Measurements from ENCODE around the gene IFNL4.

IFNL4 gene

DNA sequence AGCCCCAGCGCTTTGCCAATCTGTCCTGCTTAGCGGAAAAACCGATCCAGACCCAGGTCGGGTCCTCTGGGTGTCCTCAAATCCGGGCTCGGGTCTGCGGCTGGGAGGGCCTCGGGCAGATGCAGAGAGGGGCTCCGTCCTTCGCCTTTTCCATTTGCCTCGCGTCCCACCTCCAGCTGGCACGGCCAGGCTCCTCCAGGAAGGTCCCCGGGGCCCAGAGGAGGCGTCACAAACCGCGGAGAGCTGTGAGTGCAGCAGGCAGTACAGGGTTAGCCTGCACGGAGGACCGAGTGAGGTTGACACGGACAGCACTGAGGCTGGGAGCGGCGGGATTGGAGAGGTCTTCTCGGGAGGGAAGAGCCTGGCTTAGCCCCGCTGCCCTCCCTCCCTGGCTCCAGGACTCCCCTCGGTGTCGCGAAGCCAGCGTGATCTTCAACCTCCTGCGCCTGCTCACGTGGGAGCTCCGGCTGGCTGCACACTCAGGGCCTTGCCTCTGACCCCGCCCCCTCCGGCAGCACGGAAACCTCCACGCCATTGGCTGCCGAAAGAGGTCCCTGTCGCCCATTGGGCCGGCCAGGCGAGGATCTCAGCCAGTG, 16.8 kb upstream of the IFNL4 start:
- no peak overlapping the region for H3K4me3 ChIP-seq (replicated peaks; ENCODE audit: low read depth, low read length)
- DNase-seq (ENCODE audit: low read depth) = no peak

DNA sequence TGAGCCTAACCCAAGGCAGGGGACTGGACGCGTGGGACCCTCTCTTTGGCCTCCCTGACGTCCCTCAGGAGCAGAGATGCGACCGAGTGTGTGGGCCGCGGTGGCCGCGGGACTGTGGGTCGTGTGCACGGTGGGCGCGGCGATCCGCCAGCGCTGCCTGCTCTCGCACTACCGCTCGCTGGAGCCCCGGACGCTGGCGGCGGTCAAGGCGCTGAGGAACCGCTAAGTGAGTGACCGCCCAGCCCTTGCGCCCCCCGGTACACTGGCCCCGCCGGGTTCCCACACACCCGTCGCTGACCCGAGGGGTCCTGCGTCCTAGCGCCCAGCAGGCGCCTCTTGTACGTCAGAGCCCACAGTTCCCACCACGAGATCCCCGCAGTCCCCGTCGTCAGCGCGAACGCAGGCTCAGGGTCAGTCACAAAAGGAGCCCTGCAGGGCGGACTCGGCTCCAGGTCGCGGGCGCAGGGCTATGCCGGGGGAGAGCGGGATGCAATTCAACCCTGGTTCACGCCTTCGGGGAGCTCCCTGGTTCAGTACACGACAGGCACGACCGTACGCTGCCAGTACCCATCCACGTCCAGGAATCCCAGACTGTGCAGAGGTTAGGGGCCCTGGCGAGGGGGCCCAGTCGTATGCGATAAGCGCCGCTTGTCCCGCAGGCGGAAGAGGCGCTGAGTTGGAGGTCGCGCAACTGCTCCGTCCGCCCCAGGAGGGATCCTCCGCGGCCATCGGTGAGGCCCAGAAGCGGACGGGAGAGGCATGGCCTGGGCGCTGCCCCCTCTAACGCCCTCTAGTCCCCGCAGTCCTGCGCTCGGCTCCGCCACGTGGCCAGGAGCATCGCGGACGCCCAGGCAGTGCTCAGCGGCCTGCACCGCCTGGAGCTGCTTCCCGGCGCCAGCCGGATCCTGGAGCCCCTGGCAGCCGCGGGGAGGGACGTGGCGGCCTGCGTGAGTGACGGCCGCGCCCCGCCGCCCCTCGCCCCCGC, 15.9 kb upstream of the IFNL4 start:
- DNase-seq (ENCODE audit: low read depth) = peak; percentile 9
- TF ChIP-seq CTCF (IDR thresholded peaks at IDR 0.05; ENCODE audit: low read length, missing control alignments) = no peak
- no peak overlapping the region for H3K4me3 ChIP-seq (replicated peaks; ENCODE audit: low read depth, low read length)

More for the DNA sequence above, 16.8 kb upstream of the IFNL4 start:
- no peak for TF ChIP-seq CTCF (IDR thresholded peaks at IDR 0.05; ENCODE audit: low read length, missing control alignments)

DNA sequence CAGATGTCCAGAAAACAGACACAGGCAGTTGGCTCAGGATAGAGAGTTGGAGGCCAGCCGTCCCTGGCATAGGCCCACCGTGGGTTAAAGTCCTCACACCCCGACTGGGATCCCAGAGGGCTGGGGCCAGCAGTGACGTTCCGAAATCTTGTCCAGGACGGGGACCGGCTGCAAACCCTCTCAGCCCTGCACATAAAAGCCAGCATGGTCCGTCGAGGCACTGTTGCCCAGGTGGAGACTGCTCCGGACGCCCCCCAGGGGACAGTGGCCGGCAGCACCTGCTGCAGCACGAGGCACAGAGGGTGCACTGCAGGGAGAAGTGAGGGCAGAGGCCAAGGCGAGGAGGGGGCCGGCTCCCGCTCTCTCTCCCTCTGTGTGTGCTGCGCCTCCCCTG, 15.3 kb upstream of the IFNL4 start:
- TF ChIP-seq CTCF (IDR thresholded peaks at IDR 0.05; ENCODE audit: low read length, missing control alignments) = no peak
- DNase-seq (ENCODE audit: low read depth) = no peak
- H3K4me3 ChIP-seq (replicated peaks; ENCODE audit: low read depth, low read length) = no peak overlapping the region

GRCh38 chr19:39262496-39262895, 13.8 kb upstream of the IFNL4 start:
- TF ChIP-seq CTCF (IDR thresholded peaks at IDR 0.05; ENCODE audit: low read length, missing control alignments) = no peak
- H3K4me3 ChIP-seq (replicated peaks; ENCODE audit: low read depth, low read length) = no peak overlapping the region
- DNase-seq (ENCODE audit: low read depth) = no peak

DNA sequence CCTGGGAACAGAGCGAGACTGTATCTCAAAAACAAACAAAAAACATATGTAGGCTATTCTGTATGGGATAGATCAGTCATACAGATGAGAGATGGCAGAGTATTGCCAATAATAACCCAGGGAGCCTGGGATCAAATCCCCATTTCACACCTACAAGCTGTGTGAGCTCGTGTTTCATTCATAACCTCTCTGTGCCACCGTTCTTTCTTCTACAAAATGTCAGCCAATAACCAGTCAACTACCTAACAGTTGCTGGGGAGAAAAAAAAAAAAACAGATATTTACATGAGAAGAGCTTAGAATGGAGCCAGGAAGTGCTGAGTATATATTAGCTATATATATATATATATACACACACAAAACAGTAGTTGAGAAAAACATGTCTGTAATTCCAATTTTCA, 13.0 kb upstream of the IFNL4 start:
- H3K4me3 ChIP-seq (replicated peaks; ENCODE audit: low read depth, low read length) = no peak overlapping the region
- no peak for TF ChIP-seq CTCF (IDR thresholded peaks at IDR 0.05; ENCODE audit: low read length, missing control alignments)
- DNase-seq (ENCODE audit: low read depth) = no peak

DNA sequence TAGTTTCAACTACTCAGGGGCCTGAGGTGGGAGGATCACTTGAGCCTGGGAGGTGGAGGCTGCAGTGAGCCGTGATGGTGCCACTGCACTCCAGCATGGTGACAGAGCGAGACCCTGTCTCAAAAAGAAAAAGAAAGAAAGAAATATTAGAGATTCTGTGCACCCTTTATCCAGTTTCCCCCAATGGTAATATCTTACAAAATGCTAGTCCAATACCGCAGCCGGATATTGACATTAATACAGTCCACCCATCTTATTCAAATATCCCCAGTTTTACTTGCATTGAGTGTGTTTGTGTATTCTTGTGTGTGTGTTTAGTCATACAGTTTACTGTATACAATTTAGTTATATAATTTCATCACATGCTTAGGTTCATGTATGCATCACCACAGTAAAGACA, 8.6 kb upstream of the IFNL4 start:
- no peak for DNase-seq (ENCODE audit: low read depth)
- H3K4me3 ChIP-seq (replicated peaks; ENCODE audit: low read depth, low read length) = no peak overlapping the region
- no peak for TF ChIP-seq CTCF (IDR thresholded peaks at IDR 0.05; ENCODE audit: low read length, missing control alignments)

All from fibroblast of pulmonary artery (primary cell).